Measurements from ENCODE around the gene BCO2.

Gene BCO2

DNA sequence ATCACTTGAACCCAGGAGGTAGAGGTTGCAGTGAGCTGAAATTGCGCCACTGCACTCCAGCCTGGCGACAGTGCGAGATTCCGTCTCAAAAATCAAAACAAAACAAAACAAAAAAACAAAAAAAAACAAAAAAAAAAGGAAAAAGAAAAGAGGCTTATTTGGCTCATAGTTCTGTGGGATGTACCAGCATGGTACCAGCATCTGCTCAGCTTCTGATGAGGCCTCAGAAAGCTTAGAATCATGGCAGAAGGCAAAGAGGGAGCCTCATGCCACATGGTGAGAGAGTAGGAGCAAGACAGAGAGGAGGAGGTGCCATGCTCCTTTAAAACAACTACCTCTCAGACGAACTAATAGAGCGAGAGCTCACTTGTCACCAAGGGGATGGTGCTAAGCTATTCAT is 40.3 kb downstream of the BCO2 start:
- Histone ChIP-seq H3K9me3 (ENCODE audit: low read depth, low read length) (no peaks in the 10 kb centered on the region), H3K4me3 (no peak overlapping the region), H3K9ac (ENCODE audit: insufficient read length) (no peak overlapping the region), H3K27ac (no peak overlapping the region), H3K36me3 (ENCODE audit: insufficient read depth, low read length) (no peaks in the 10 kb centered on the region)
- no peak for TF ChIP-seq POLR2AphosphoS5 (IDR thresholded peaks at IDR 0.05; ENCODE audit: borderline replicate concordance, low read depth, low read length)
- no peak for TF ChIP-seq EZH2 (IDR thresholded peaks at IDR 0.05)
- TF ChIP-seq FOXP2 (optimal IDR thresholded peaks at IDR 0.05; ENCODE audit: control extremely low read depth, extremely low read length, insufficient read depth) = no peak
- no peak for DNase-seq (ENCODE audit: low read depth, low spot score)

DNA sequence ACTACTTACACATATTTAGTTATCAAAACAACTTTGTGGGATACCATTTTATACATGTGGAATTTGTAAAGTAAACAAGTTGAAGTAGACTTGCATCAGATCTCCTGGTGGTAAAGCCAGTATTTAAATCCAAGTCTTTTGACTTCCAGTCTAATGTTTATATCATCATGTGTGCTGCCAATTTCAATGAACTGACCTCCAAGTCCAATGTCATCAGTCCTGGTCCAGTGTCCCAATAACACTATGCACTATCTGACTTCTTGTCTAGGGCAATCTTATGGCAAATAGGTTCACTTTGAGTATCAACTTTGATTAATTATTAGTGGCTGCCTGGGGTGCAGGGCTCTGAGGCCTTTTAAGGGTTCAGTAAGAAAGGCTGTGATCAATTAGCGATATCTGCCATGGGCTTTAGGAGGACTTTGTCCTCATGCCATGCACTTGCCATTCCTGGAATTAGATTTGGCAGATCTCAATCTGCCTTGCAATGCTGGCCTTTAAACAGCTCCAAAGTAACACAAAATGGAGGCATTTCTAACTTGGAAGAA is 41.3 kb downstream of the BCO2 start:
- DNase-seq (ENCODE audit: low read depth, low spot score) = no peak
- no peaks in the 10 kb centered on the region for H3K9me3 ChIP-seq (ENCODE audit: low read depth, low read length)
- no peak overlapping the region for H3K27ac ChIP-seq
- TF ChIP-seq EZH2 (IDR thresholded peaks at IDR 0.05) (no peak), POLR2AphosphoS5 (IDR thresholded peaks at IDR 0.05; ENCODE audit: borderline replicate concordance, low read depth, low read length) (no peak), FOXP2 (optimal IDR thresholded peaks at IDR 0.05; ENCODE audit: control extremely low read depth, extremely low read length, insufficient read depth) (no peak)
- H3K9ac ChIP-seq (ENCODE audit: insufficient read length) = no peak overlapping the region
- H3K36me3 ChIP-seq (ENCODE audit: insufficient read depth, low read length) = no peaks in the 10 kb centered on the region
- H3K4me3 ChIP-seq = no peak overlapping the region

DNA sequence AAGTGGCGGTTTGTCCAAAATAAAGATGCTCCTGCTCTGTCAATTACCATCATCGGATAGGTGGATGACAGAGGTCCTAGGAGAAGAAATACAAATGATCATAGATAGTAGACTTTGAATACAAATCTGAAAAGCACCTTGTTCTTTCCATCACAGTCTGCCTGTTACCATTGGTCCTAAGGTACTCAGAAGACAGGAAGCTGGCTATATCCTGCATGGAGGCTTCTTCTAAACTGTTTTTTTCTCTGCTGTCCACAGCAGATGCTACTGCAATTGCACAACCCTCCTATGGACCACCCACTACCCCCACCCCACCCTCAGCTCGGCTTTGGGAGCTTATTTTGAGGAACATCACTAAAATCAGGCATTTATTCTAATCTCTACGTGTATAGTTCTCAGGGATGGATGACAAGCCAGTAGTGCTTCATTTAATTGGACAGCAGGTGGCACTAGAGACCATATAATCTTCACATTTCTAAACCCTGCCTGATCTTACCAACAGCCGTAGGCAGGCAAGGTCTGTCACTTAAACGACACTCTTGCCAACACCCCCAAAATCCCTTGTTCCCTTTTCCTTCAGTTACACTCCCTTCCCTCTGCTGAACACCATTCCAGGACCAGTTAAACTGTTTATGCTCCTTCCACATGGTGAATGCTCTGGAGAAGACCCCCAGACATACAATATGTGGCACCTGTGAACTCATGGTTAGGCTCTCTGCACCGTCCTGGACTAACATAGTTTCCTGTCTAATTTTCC is 44.3 kb downstream of the BCO2 start:
- Histone ChIP-seq H3K36me3 (ENCODE audit: insufficient read depth, low read length) (no peaks in the 10 kb centered on the region), H3K9me3 (ENCODE audit: low read depth, low read length) (no peaks in the 10 kb centered on the region), H3K27ac (no peak overlapping the region), H3K9ac (ENCODE audit: insufficient read length) (no peak overlapping the region), H3K4me3 (no peak overlapping the region)
- no peak for TF ChIP-seq POLR2AphosphoS5 (IDR thresholded peaks at IDR 0.05; ENCODE audit: borderline replicate concordance, low read depth, low read length)
- DNase-seq (ENCODE audit: low read depth, low spot score) = peak; percentile 76

DNA sequence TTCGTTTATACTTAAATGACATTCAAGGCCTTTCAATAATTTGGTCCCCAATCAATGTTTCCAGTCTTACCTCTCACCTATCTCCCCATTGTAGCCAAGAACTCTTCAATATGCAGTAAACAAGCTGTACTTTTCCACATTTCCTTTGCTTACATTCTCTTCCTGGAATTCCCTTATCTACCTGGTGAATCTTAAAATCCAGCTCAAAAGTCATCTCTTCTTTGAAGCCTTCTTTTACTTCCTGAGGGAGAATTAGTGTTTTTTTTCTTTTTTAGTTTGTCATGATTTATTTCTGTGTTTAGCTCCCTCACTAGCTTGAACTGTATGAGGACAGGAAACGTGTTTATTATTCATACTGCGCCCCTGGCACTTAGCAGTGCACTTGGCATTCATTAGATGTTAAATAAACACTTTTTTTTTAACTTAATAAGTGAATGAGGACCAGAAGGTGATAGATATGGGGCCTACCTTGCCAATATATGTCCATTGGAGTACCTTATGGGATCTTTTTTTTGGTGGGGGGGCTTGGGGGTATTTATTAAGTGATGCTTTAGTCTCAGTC is 46.0 kb downstream of the BCO2 start:
- H3K36me3 ChIP-seq (ENCODE audit: insufficient read depth, low read length) = no peaks in the 10 kb centered on the region
- peak overlapping the region; percentile 83 for H3K27ac ChIP-seq
- no peaks in the 10 kb centered on the region for H3K9me3 ChIP-seq (ENCODE audit: low read depth, low read length)
- peak overlapping the region; percentile 7; the same call in 1 of the 2 replicates for H3K4me3 ChIP-seq
- no peak for TF ChIP-seq EZH2 (IDR thresholded peaks at IDR 0.05)
- peak; percentile 37; the same call in 1 of the 2 replicates for TF ChIP-seq POLR2AphosphoS5 (IDR thresholded peaks at IDR 0.05; ENCODE audit: borderline replicate concordance, low read depth, low read length)
- peak; percentile 66 for TF ChIP-seq FOXP2 (optimal IDR thresholded peaks at IDR 0.05; ENCODE audit: control extremely low read depth, extremely low read length, insufficient read depth)
- DNase-seq (ENCODE audit: low read depth, low spot score) = peak; percentile 71
- no peak overlapping the region for H3K9ac ChIP-seq (ENCODE audit: insufficient read length)

DNA sequence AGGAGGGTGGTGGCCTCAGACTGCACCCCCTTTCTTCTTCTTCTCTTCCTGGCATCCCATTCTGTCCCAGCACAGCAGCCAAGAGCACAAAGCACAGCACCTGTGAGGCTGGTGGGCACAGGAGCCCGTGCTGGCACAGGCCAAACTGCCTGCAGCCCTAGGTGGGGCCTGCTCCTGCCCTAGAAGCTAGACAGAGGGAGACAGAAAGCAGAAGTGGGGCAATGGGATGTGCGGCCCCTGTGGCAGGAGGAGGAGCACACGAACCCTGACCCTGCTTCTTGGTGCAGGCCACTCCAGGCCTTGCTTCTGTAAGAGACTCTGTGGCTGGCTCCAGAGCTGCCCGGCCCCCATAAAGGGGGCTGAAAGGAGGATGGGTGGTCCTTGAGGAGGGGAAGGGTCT is 47.0 kb downstream of the BCO2 start:
- Histone ChIP-seq H3K4me3 (no peak overlapping the region), H3K9me3 (ENCODE audit: low read depth, low read length) (no peaks in the 10 kb centered on the region), H3K27ac (peak overlapping the region; percentile 83; the same call in 1 of the 2 replicates)

DNA sequence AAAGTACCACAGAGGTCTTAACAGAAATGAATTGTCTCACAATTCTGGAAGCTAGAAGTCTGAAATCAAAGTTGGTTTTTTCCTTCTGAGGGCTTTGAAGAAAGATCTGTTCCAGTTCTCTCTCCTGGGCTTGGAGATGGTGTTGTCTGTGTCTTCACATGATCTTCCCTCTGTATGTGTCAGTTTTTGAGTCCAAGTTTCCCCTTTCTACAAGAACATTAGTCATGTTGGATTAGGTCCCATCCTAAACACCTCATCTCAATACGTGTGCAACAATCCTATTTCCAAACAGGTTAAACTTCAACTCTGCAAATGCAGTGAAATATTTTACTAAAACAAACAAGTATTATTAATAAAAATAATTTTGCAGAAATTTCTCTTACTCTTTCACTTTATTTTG is 47.8 kb downstream of the BCO2 start:
- peaks cover under 1% of the 10 kb centered on the region; the same call in 1 of the 2 replicates for H3K36me3 ChIP-seq (ENCODE audit: insufficient read depth, low read length)
- no peaks in the 10 kb centered on the region for H3K9me3 ChIP-seq (ENCODE audit: low read depth, low read length)
- no peak overlapping the region for H3K27ac ChIP-seq
- H3K4me3 ChIP-seq = no peak overlapping the region
- H3K9ac ChIP-seq (ENCODE audit: insufficient read length) = no peak overlapping the region
- DNase-seq (ENCODE audit: low read depth, low spot score) = no peak
- TF ChIP-seq POLR2AphosphoS5 (IDR thresholded peaks at IDR 0.05; ENCODE audit: borderline replicate concordance, low read depth, low read length) (no peak), EZH2 (IDR thresholded peaks at IDR 0.05) (no peak), FOXP2 (optimal IDR thresholded peaks at IDR 0.05; ENCODE audit: control extremely low read depth, extremely low read length, insufficient read depth) (no peak)

More for the DNA sequence above, 47.0 kb downstream of the BCO2 start:
- no peak for DNase-seq (ENCODE audit: low read depth, low spot score)
- no peaks in the 10 kb centered on the region for H3K36me3 ChIP-seq (ENCODE audit: insufficient read depth, low read length)
- TF ChIP-seq FOXP2 (optimal IDR thresholded peaks at IDR 0.05; ENCODE audit: control extremely low read depth, extremely low read length, insufficient read depth) = no peak
- no peak for TF ChIP-seq EZH2 (IDR thresholded peaks at IDR 0.05)
- TF ChIP-seq POLR2AphosphoS5 (IDR thresholded peaks at IDR 0.05; ENCODE audit: borderline replicate concordance, low read depth, low read length) = no peak
- H3K9ac ChIP-seq (ENCODE audit: insufficient read length) = no peak overlapping the region

DNA sequence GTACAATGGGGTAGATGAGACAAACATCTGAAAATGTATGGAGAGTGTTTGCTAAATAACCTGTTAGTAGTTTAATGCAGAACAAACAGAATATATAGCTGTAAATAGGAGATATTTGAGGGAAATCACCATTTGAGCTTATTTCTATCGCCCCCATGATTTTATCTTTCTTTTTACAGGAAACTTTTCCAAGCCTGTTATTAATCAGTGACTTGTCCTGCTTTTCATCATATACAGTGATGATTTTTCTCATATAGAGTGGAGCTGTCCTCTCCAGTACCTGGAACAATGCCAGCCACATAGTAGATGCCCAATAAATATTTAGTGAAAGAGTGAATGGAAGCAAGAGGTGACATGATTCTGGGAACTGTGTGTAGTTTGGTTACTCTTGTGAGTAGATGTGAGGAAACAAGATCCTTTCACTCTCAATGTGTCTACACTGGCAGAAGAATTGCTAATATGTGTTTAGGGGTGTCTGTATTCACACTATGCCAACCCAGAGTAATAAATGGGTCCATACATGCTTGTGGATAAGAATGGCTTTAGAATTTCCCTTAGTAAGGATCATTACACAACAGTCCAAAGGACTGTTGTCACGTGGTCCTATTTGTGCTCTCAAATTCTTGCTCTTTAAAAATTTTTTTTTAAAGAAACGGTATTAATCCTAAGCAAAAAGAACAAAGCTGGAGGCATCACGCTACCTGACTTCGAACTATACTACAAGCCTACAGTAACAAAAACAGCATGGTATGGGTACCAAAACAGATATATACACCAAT is 48.6 kb downstream of the BCO2 start:
- Histone ChIP-seq H3K36me3 (ENCODE audit: insufficient read depth, low read length) (peaks cover 9% of the 10 kb centered on the region), H3K9ac (ENCODE audit: insufficient read length) (no peak overlapping the region), H3K27ac (no peak overlapping the region), H3K4me3 (no peak overlapping the region), H3K9me3 (ENCODE audit: low read depth, low read length) (no peaks in the 10 kb centered on the region)
- TF ChIP-seq FOXP2 (optimal IDR thresholded peaks at IDR 0.05; ENCODE audit: control extremely low read depth, extremely low read length, insufficient read depth) = no peak
- TF ChIP-seq POLR2AphosphoS5 (IDR thresholded peaks at IDR 0.05; ENCODE audit: borderline replicate concordance, low read depth, low read length) = no peak
- TF ChIP-seq EZH2 (IDR thresholded peaks at IDR 0.05) = no peak
- DNase-seq (ENCODE audit: low read depth, low spot score) = no peak

DNA sequence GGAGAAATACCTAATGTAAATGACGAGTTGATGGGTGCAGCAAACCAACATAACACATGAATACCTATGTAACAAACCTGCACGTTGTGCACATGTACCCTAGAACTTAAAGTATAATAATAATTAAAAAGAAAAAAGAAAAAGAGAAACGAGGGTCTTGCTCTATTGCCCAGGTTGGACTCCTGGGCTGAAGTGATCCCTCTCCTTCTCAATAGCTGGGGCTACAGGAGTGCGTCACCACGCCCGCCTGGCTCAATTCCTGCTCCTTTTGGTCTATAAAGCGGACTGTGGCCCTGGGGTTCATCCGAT is 50.4 kb downstream of the BCO2 start:
- no peak for DNase-seq (ENCODE audit: low read depth, low spot score)
- Histone ChIP-seq H3K27ac (peak overlapping the region; percentile 85; the same call in 1 of the 2 replicates), H3K9ac (ENCODE audit: insufficient read length) (peak overlapping the region; percentile 96), H3K36me3 (ENCODE audit: insufficient read depth, low read length) (peaks cover 25% of the 10 kb centered on the region), H3K9me3 (ENCODE audit: low read depth, low read length) (no peaks in the 10 kb centered on the region), H3K4me3 (peak overlapping the region; percentile 99)
- TF ChIP-seq POLR2AphosphoS5 (IDR thresholded peaks at IDR 0.05; ENCODE audit: borderline replicate concordance, low read depth, low read length) (no peak), FOXP2 (optimal IDR thresholded peaks at IDR 0.05; ENCODE audit: control extremely low read depth, extremely low read length, insufficient read depth) (no peak), EZH2 (IDR thresholded peaks at IDR 0.05) (no peak)

Measured in SK-N-MC (cell line).